SK-N-MC (cell line): ENCODE results near the gene PBX3.

ENCODE experiments used
- EZH2 ChIP-seq: fragments of 200-600 bp; sonication (generic); IDR thresholded peaks from one replicate; pipeline ENCODE4 v1.6.1; 2017; ENCODE audit warnings: antibody characterized with exemption
- FOXP2 ChIP-seq: optimal IDR thresholded peaks from 2 replicates; pipeline ENCODE3; 2011; ENCODE audit warnings: mild to moderate bottlenecking, moderate library complexity; ENCODE audit not compliant: insufficient read depth; ENCODE audit errors: extremely low read length, control extremely low read depth
- POLR2AphosphoS5 ChIP-seq: IDR thresholded peaks from 2 replicates; pipeline ENCODE4 v1.6.1; 2012; ENCODE audit warnings: mild to moderate bottlenecking, low read depth, low read length, borderline replicate concordance

DNA sequence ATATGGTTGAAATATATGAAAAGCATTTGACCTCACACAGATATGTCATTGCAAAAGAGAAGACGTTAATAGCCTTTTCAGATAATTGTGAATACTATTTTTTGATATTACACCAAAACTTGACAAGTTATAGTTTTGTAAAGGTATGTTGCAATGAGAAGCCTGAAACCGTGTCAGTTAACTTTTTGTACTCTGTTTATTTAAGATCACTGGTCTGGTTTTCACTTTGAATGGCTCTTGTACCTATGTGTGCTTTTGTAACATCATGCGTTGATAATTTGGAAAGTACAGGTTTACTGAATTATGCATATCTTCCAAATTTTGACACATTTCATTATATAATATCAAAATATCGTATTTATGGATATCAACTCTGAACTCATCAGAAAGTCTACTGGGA lies 177.2 kb downstream of the PBX3 start:
- no peak for TF ChIP-seq POLR2AphosphoS5
- no peak for TF ChIP-seq EZH2
- TF ChIP-seq FOXP2, result no peak
